HG02623 (cell line): Measurements from ENCODE around the gene CRYGA.

ENCODE experiments used
- ATAC-seq: cut with Tn5 transposase; IDR thresholded peaks from one replicate; pipeline ENCODE4 v1.9.1; 2021; ENCODE audit warnings: moderate library complexity; ENCODE audit not compliant: unreplicated experiment

The CRYGA gene, protein sequence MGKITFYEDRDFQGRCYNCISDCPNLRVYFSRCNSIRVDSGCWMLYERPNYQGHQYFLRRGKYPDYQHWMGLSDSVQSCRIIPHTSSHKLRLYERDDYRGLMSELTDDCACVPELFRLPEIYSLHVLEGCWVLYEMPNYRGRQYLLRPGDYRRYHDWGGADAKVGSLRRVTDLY

GRCh38 chr2:208163489-208163888 is at the start of gene CRYGA:
TSS of gene CRYGA (minus strand) at chr2:208163589. CDS start at chr2:208163556, 33 bp downstream.
- ATAC-seq = no peak

DNA sequence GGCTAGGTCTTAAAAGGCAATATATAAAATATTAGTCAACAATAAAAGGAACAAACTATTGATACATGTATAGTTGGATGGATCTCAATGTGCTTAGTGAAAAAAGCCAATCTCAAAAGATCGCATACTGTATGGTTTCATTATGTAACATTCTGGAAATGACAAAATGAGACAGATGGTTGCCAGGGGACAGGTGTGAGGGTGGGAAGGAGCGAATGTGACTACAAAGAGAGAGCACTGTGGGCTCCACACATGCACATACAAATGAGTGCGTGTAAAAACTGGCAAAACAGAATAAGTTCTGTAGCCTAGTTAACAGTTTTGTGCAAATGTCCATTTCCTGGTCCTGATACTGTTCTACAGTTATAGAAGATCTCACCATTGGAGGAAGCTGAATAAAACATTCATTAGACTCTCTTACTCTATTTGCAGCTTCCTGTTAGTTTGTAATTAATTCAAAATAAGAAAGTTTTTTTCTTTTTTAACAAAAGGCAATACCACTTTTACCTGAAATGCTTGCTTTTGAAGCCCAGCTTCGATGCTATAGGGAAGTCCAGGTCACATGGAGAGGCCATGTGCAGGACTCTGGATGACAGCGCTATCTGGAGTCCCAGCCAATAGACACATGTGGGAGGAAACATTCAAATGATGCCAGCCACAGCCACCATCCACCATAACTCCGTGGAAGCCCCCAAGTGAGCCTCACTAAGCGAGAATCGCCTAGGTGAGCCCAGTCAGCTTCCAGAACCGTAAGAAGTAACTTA is 47.5 kb upstream of the CRYGA start:
- no peak for ATAC-seq

- no peak for ATAC-seq
These were observed 45.1 kb upstream of the CRYGA start for GRCh38 chr2:208208335-208209085.

DNA sequence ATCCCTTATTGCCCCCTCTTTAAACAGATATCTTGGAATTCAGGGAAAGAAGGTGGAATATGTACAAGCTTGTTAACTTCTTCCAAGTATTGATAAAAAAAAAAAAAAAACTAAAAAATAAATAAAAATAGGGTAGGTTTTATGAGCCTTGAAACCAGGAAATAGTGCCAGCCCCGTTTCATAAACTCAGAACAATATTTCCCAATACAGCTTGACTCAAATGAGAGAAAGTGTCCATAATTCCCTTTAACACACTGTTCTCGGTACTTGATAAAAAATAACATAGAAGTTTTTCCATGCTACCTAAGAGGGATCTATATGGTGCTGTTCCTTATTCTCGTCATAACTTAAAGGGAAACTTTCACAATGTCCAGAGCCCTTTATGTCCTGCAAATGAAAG is 44.4 kb upstream of the CRYGA start:
- ATAC-seq = no peak

- ATAC-seq = no peak
These were observed 40.8 kb upstream of the CRYGA start for GRCh38 chr2:208204166-208204565.

DNA sequence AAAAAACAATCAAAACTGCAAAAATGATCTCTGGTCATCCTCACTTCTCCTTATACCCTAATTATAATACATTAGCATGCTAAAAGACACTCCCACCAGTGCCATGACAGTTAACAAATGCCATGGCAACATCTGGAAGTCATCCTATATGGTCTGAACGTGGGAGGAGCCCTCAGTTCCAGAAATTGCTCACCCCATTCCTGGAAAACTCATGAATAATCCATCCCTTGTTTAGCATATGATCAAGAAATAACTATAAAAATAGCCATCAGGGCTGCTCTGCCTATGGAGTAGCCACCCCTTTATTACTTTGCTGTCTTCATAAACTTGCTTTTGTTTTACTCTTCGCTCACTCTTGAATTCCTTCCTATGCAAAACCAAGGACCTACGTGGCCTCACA is 32.1 kb upstream of the CRYGA start:
- ATAC-seq = no peak

DNA sequence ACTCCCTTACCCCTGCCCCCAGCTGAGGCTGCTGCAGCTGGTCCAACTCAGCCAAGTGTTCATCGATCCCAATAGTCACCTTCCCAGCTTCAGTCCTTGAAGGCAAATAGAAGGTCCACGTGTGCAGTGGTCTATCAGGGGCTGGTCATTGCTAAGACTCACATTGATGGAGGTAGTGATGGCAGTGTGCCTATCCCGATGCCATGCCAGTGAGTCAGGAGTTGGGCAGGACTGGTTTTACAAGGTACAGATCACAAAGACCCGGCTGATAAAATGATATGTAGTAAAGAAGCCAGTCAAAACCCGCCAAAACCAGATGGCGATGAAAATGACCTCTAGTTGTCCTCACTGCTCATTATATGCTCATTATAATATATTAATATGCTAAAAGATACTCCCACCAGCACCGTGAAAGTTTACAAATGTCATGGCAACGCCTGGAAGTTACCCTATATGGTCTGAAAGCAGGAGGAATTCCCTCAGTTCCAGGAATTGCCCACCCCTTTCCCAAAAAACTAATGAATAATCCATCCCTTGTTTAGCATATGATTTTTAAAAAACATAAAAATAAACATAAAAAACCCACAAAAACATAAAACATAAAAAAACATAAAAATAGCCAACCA is 29.3 kb upstream of the CRYGA start:
- no peak for ATAC-seq

GRCh38 chr2:208189810-208190503 is 26.6 kb upstream of the CRYGA start, which contains the start of gene C2orf80:
TSS of gene C2orf80 (minus strand) at chr2:208190030. CDS start at chr2:208186986, 3,044 bp downstream.
- ATAC-seq = no peak

DNA sequence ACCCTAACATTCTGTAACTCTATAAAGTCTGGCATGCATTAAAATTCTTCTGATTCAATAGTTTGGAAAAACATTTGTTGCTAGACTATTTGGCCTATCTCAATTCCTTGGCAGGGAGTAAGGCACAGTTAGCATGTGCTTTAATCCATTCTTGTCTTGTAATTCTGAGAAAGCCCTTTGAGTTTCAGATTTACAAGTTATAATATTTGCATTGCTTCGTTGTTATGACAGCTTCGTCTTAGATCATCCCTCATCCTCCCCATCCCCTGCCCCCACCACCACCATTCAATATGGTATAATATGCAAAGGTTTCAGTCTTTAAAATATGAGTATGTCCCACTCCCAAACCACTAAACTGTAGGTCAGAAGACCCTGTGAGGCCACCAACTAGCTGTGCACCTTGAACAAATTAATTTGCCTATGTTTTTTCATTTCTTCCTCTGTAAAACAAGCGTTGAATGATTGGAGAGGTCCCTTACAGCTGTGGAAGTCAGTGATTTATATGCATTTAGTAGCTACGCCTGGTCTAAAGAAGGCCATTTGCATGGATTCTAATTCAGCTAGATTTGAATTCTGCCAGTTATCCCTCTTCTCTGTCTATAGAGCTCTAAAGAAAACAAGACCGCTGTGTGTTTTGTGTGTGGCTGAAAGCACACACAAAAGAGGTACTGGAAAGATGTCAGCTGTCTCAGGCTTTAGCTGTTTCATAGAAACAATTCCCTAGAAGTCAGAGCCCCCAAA is 25.9 kb upstream of the CRYGA start:
- no peak for ATAC-seq

DNA sequence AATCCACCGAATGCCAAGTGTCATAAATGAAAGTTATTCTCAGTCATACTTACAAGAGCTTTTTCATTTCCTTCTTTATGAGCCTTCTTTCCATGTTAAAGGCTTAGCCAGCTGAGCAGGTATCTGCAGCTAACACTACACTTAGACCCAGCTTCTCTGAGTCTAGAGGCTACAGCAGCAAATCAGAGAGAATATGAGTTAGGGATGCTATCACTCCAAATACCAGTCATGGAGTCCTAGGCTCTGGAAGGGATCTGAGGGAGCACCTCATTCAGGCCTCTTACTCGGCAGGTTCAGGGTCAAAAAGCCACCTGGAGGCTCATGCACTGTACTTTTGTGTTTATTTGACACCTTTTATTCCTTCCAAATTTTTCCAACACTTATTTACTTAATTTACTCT is 23.5 kb upstream of the CRYGA start:
- ATAC-seq = no peak

GRCh38 chr2:208186465-208186864 is 23.1 kb upstream of the CRYGA start:
- ATAC-seq = no peak

GRCh38 chr2:208183972-208184705 is 20.8 kb upstream of the CRYGA start:
- ATAC-seq = no peak

DNA sequence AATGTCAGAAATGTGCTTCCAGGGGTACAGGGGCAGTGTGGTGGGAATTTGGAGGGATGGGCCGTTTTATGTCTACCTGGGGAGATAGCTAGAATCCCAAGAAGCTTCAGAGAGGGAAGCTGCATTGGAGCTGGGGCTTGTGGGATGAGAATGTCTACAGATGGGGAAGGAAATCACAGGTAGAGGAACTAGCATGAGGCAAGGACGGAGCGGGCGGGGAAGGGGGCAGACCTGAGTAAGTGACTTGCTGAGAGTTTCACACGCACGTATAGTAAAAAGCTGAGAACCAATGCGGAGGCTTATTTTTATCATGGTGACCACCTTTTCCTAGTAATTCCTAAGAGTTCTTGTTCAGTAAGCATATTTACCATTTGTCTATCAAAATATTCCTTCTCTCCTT is 20.1 kb upstream of the CRYGA start:
- no peak for ATAC-seq

DNA sequence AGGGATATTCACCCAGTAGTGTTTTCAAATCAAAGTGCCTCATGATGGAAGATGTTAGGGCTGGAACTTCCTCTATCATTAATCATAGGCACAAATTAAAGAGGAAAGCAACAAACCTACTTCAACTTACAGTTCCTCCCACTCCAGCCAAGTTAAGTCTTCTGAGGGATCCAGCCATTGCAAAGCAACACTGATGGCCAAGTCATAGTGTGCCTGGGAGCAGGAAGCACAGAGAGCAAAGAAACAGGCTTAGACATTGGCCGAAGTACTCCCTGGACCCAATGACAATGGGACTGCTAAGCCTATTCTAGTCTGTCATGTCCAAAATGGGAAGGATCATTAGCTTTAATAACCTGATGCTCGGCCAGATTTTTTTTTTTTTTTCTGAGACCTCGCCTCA is 19.4 kb upstream of the CRYGA start:
- ATAC-seq = no peak

- ATAC-seq = no peak
These were observed 15.7 kb upstream of the CRYGA start for GRCh38 chr2:208179028-208179609.

DNA sequence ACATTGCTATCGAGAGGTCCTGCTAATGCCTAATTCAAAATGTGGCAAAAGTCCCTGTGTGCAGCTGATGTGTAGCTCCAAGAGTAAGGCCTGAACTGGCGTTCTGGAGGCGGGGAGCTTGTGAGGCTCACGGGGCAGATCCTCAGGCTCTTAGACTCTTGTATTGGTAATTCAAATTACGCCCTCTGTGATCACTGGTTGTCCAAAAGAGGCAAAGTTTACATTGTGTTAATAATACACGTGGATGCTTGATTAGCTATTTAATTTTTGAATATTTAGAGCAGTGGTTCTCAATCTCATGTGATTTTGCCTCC is 12.4 kb upstream of the CRYGA start:
- ATAC-seq = no peak

GRCh38 chr2:208175069-208175839 is 11.9 kb upstream of the CRYGA start:
- peak; percentile 99 for ATAC-seq

DNA sequence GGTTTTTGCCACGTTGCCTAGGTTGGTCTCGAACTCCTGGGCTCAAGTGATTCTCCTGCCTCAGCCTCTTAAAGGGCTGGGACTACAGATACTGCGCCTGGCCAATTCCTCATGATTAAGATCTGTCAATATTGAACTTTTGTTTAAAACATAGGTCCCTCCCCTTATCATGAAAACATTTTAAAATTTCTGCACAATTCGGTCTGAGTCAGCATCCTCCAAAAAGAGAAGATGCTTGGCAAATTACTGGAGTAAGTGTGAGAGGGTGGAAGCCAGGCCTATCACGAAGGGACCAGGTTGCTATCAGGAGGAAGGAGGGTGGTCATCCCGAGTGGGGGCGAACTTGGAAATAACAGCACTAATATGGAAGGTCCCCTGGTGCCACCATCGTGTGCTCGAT is 10.8 kb upstream of the CRYGA start:
- no peak for ATAC-seq

DNA sequence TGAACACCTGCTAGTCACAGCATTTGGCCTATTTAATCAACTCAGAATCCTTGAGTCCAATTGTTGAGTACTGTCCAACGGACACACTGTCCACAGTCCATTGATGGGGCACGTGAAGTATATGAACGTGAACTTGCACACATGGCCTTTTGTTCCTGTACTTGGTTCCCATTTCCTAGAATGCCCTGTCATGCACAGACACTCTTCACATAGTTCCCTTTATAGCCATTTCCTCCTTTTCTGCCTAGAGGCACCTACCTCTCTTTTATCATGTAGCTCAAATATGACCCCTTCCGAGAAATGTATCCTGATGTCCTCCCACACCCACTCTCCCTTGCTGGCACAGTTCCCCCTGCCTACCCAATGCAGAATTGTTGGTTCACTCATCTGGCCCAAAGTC is 8.7 kb upstream of the CRYGA start:
- ATAC-seq = no peak
